A549 treated with AZD2906 at 1 μM for 4 hours (cell line): ENCODE measurements around the gene CCNK. TPM values are rescaled to one million over a fixed set of nuclear protein-coding genes. Genes with fewer than 3 reads are reported as not detected.

Experiments used
- total RNA-seq: library from RNA; stranded (reverse); fragments of 200-300 nt; extraction: Qiagen RNA extraction; gene quantifications from 5 replicates; pipeline ENCODE4 v1.2.3, GENCODE V29; 2022

CCNK gene
- total RNA-seq = 46.4 to 57.9 TPM (median 48.2 TPM) in 5 replicates

DNA sequence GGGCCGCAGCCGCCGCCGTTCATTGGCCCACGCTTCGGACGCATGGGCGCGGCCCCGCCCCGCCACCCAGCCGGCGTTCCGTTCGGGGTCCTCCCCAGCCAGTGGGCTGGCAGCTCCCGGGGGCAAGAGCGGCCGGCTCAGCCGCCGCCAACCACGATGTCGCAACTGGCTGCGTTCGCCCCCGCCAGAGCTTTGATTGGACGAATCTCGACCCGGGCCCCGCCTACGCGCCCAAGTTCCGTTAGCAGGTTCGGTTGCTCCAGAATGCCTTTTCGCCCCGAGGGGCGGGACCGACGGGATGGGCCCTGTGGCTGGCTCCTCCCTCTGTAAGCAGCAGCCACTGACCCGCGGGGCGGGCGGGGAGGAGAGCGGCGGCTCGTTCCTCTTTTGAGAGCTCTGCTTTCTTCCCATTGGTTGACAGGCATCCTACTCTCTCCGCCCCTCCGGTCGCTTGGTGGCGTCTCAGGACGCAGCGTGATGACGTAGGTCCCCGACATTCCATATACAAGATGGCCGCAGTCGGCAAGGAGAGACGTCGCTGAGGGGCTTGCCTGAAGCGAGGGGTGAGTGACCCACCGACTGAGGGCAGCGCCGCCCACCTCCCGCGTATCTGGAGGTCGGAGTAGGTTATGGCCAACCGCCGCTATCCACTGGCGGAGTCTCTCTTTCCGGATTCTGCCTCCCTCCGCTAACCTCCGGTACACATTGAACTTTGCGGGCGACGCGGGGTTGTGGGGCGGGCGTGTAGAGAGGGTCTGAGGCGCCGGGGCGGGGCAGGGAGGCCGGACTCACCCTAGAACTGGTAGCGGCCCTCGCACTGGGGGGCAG is at the start of gene CCNK:
TSS of gene CCNK (plus strand) at position 493 of the 828 bp plus-strand sequence. CDS start 11,269 bp downstream, outside the sequence.

DNA sequence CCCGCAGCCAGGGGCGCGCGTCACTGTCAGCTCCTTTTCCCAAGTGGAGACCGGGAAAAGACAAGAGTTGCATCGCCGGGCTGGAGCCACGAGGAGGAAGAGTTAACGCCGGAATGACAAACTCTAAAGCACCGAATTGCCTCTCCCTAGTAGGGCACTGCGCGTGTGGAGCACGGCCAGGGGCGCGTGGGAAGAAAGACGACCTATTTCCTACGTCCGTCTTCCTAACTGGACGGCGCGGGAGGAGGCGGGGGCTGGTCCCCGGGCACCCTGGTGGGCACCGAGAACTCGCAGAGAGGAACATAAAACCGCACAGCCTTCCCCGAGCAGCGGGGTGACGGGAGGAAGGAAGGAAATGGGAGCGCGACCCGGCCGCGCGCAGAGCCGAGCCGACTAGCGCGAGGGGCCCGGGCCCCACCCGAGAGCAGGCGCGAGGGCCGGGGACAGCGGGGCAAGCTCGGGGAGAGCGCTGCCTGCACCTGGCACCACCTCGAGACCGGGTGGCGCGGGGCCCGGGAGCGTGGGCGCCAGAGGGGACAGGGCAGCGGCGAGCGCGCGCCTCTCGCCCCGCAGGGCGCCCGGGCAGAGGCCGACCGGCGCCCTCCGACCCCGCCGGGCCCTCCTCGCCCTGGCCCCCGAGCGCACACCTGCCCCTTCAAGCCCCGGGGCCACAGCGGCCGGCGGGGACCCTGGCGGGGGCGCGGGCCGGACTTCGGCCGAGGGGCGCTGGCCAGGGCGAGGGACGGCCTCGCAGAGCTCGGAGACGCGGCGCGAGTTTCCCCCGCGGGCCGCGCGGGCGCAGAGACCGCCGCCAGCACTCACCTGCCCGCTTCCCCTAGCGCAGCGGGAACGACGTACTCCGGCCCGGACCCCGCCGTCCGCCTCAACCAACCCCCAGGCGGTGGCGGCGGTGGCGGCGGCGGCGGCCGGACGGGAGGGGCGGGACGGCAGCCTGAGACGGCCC is 1.0 kb upstream of the CCNK start, which contains the start of gene SETD3:
TSS of gene SETD3 (minus strand) at position 954 of the 964 bp plus-strand sequence. CDS start 15,054 bp downstream, outside the sequence.

Other genes starting within 250 kb of the CCNK start
- gene BCL11B, start 209.2 kb upstream of the CCNK start, total RNA-seq = 0.23 to 0.34 TPM (median 0.26 TPM) in 5 replicates
- gene SETD3, start 550 bp upstream of the CCNK start, total RNA-seq = 40.5 to 53.2 TPM (median 45.1 TPM) in 5 replicates
- gene CCDC85C, start 122.8 kb downstream of the CCNK start, total RNA-seq = 33.6 to 37.2 TPM (median 36.7 TPM) in 5 replicates
- gene HHIPL1, start 163.7 kb downstream of the CCNK start, total RNA-seq = 0.21 to 0.28 TPM (median 0.24 TPM) in 5 replicates
- 0.09 to 0.20 TPM (median 0.17 TPM) in 5 replicates for gene CYP46A1, start 202.9 kb downstream of the CCNK start, total RNA-seq